HEK293 (cell line): ENCODE results near the gene USP19.

ENCODE experiments used
- AEBP2 ChIP-seq: fragments of 450-650 bp; formaldehyde crosslinking; IDR thresholded peaks from 2 replicates; pipeline ENCODE4 v1.5.1; 2016; ENCODE audit warnings: missing biosample characterization, missing genetic modification characterization, borderline replicate concordance
- BCL11A ChIP-seq: fragments of 450-650 bp; formaldehyde crosslinking; IDR thresholded peaks from 2 replicates; pipeline ENCODE4 v1.5.1; 2016; ENCODE audit warnings: low read depth, missing biosample characterization, missing genetic modification characterization
- BCL11B ChIP-seq: fragments of 450-650 bp; formaldehyde crosslinking; IDR thresholded peaks from 2 replicates; pipeline ENCODE4 v1.5.1; 2016; ENCODE audit warnings: low read depth, missing biosample characterization, missing genetic modification characterization
- SP2 ChIP-seq: fragments of 450-650 bp; formaldehyde crosslinking; IDR thresholded peaks from 2 replicates; pipeline ENCODE4 v1.5.1; 2016; ENCODE audit warnings: missing biosample characterization, missing genetic modification characterization
- ZBTB10 ChIP-seq: fragments of 450-650 bp; formaldehyde crosslinking; IDR thresholded peaks from 2 replicates; pipeline ENCODE4 v1.5.1; 2016; ENCODE audit warnings: missing biosample characterization, missing genetic modification characterization
- ZBTB44 ChIP-seq: fragments of 450-650 bp; IDR thresholded peaks from 2 replicates; pipeline ENCODE4 v1.5.1; 2018; ENCODE audit warnings: missing biosample characterization, mild to moderate bottlenecking, missing genetic modification characterization
- ZNF132 ChIP-seq: fragments of 450-650 bp; formaldehyde crosslinking; IDR thresholded peaks from 2 replicates; pipeline ENCODE4 v1.5.1; 2017; ENCODE audit warnings: missing biosample characterization, missing genetic modification characterization, borderline replicate concordance
- ZNF221 ChIP-seq: fragments of 450-650 bp; formaldehyde crosslinking; IDR thresholded peaks from 2 replicates; pipeline ENCODE4 v1.5.1; 2017; ENCODE audit warnings: missing biosample characterization, missing genetic modification characterization, borderline replicate concordance
- ZNF248 ChIP-seq: fragments of 450-650 bp; formaldehyde crosslinking; IDR thresholded peaks from 2 replicates; pipeline ENCODE4 v1.5.1; 2017; ENCODE audit warnings: missing biosample characterization, missing genetic modification characterization
- ZNF292 ChIP-seq: fragments of 450-650 bp; formaldehyde crosslinking; IDR thresholded peaks from 2 replicates; pipeline ENCODE4 v1.5.1; 2016; ENCODE audit warnings: low read depth, missing biosample characterization, missing genetic modification characterization, borderline replicate concordance
- ZNF335 ChIP-seq: fragments of 450-650 bp; formaldehyde crosslinking; conservative IDR thresholded peaks from 2 replicates; pipeline ENCODE4 v1.5.1; 2016; ENCODE audit warnings: missing biosample characterization, missing genetic modification characterization
- ZNF449 ChIP-seq: fragments of 450-650 bp; formaldehyde crosslinking; IDR thresholded peaks from 2 replicates; pipeline ENCODE4 v1.5.1; 2017; ENCODE audit warnings: missing biosample characterization, mild to moderate bottlenecking, missing genetic modification characterization, moderate library complexity
- ZNF488 ChIP-seq: fragments of 450-650 bp; formaldehyde crosslinking; IDR thresholded peaks from 2 replicates; pipeline ENCODE4 v1.5.1; 2016; ENCODE audit warnings: missing biosample characterization, missing genetic modification characterization
- ZNF510 ChIP-seq: fragments of 450-650 bp; formaldehyde crosslinking; IDR thresholded peaks from 2 replicates; pipeline ENCODE4 v1.5.1; 2018; ENCODE audit warnings: mild to moderate bottlenecking, missing genetic modification characterization, missing biosample characterization; ENCODE audit not compliant: insufficient replicate concordance
- ZNF518A ChIP-seq: fragments of 450-650 bp; formaldehyde crosslinking; conservative IDR thresholded peaks from 2 replicates; pipeline ENCODE4 v1.5.1; 2016; ENCODE audit warnings: low read depth, missing biosample characterization, missing genetic modification characterization
- ZNF548 ChIP-seq: fragments of 450-650 bp; formaldehyde crosslinking; IDR thresholded peaks from 2 replicates; pipeline ENCODE4 v1.5.1; 2016; ENCODE audit warnings: missing biosample characterization, missing genetic modification characterization
- ZNF561 ChIP-seq: fragments of 450-650 bp; IDR thresholded peaks from 2 replicates; pipeline ENCODE4 v1.5.1; 2018; ENCODE audit warnings: missing biosample characterization, missing genetic modification characterization, borderline replicate concordance
- ZNF623 ChIP-seq: fragments of 450-650 bp; formaldehyde crosslinking; IDR thresholded peaks from 2 replicates; pipeline ENCODE4 v1.5.1; 2016; ENCODE audit warnings: missing biosample characterization, missing genetic modification characterization
- ZNF654 ChIP-seq: fragments of 450-650 bp; formaldehyde crosslinking; IDR thresholded peaks from 2 replicates; pipeline ENCODE4 v1.5.1; 2016; ENCODE audit warnings: low read depth, missing biosample characterization, missing genetic modification characterization
- ZNF660 ChIP-seq: fragments of 450-650 bp; IDR thresholded peaks from 2 replicates; pipeline ENCODE4 v1.5.1; 2018; ENCODE audit warnings: missing biosample characterization, mild to moderate bottlenecking, missing genetic modification characterization
- ZNF707 ChIP-seq: fragments of 450-650 bp; formaldehyde crosslinking; IDR thresholded peaks from 2 replicates; pipeline ENCODE4 v1.5.1; 2016; ENCODE audit warnings: missing biosample characterization, missing genetic modification characterization
- ZNF76 ChIP-seq: fragments of 450-650 bp; formaldehyde crosslinking; IDR thresholded peaks from 2 replicates; pipeline ENCODE4; 2016; ENCODE audit warnings: low read depth, missing biosample characterization, missing genetic modification characterization, borderline replicate concordance
- ZNF768 ChIP-seq: fragments of 450-650 bp; formaldehyde crosslinking; IDR thresholded peaks from 2 replicates; pipeline ENCODE4 v1.5.1; 2018; ENCODE audit warnings: missing biosample characterization, mild to moderate bottlenecking, missing genetic modification characterization
- ZNF837 ChIP-seq: fragments of 450-650 bp; formaldehyde crosslinking; IDR thresholded peaks from 2 replicates; pipeline ENCODE4 v1.5.1; 2016; ENCODE audit warnings: missing biosample characterization, missing genetic modification characterization

Gene USP19

GRCh38 chr3:49165771-49166751, 45.4 kb upstream of the USP19 start, which contains the start of gene CCDC71 (continued):
- peak; percentile 65; the same call in 1 of the 2 replicates for TF ChIP-seq ZNF449 (tag by site-specific recombination)
- no peak for TF ChIP-seq ZNF561 (tag by site-specific recombination)
- no peak for TF ChIP-seq ZNF548 (tag by site-specific recombination)
- no peak for TF ChIP-seq ZNF248
- TF ChIP-seq ZNF660 (tag by site-specific recombination), result peak; percentile 22; the same call in 1 of the 2 replicates
- peak; percentile 78 for TF ChIP-seq ZNF335
- TF ChIP-seq ZNF654 (tag by site-specific recombination), result no peak
- peak; percentile 85 for TF ChIP-seq BCL11B (tag by site-specific recombination)
- no peak for TF ChIP-seq ZNF132 (tag by site-specific recombination)
- TF ChIP-seq ZNF76, result peak; percentile 57; the same call in 1 of the 2 replicates
- TF ChIP-seq SP2 (tag by site-specific recombination), result peak; percentile 84
- TF ChIP-seq ZNF707 (tag by site-specific recombination), result no peak
- peak; percentile 26; the same call in 1 of the 2 replicates for TF ChIP-seq BCL11A (tag by site-specific recombination)
- no peak for TF ChIP-seq ZNF837 (tag by site-specific recombination)
- no peak for TF ChIP-seq AEBP2
- no peak for TF ChIP-seq ZNF488
- TF ChIP-seq ZNF768 (tag by site-specific recombination), result no peak
- no peak for TF ChIP-seq ZNF623 (tag by site-specific recombination)
- TF ChIP-seq ZNF518A (tag by site-specific recombination), result peak; percentile 100
- no peak for TF ChIP-seq ZNF292 (tag by site-specific recombination)
- TF ChIP-seq ZBTB44 (tag by site-specific recombination), result no peak
- peak; percentile 88 for TF ChIP-seq ZBTB10
- no peak for TF ChIP-seq ZNF510 (tag by site-specific recombination)
- TF ChIP-seq ZNF221 (tag by site-specific recombination), result no peak
